Cerebellar cortex (tissue), 1 donor: ENCODE measurements around the gene KRTAP5-8.
"Not testable (repeated sequence)": the region's sequence is repeated elsewhere in the genome, so short reads cannot be mapped to it uniquely, and the experiment has no call there.

ENCODE experiments used
- DNase-seq: peaks from one replicate; pipeline ENCODE4 v3.0.0-alpha.2; 2015; ENCODE audit warnings: low spot score

The KRTAP5-8 gene, protein sequence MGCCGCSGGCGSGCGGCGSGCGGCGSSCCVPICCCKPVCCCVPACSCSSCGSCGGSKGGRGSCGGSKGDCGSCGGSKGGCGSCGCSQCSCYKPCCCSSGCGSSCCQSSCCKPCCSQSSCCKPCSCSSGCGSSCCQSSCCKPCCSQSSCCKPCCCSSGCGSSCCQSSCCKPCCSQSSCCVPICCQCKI

DNA sequence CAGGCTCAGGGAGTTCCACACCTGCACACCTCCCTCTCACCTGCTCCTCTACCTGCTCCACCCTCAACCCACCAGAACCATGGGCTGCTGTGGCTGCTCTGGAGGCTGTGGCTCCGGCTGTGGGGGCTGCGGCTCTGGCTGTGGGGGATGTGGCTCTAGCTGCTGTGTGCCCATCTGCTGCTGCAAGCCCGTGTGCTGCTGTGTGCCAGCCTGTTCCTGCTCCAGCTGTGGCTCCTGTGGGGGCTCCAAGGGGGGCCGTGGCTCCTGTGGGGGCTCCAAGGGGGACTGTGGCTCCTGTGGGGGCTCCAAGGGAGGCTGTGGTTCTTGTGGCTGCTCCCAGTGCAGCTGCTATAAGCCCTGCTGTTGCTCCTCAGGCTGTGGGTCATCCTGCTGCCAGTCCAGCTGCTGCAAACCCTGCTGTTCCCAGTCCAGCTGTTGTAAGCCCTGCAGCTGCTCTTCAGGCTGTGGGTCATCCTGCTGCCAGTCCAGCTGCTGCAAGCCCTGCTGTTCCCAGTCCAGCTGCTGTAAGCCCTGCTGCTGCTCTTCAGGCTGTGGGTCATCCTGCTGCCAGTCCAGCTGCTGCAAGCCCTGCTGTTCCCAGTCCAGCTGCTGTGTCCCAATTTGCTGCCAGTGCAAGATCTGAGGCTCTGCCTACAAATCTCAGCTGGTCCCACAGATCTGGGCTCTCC is at the start of gene KRTAP5-8:
Gene KRTAP5-8, plus strand, starts transcription at position 49 of the 689 bp plus-strand sequence. Its CDS starts 31 bp downstream, at position 80.
- DNase-seq: not testable (repeated sequence)

DNA sequence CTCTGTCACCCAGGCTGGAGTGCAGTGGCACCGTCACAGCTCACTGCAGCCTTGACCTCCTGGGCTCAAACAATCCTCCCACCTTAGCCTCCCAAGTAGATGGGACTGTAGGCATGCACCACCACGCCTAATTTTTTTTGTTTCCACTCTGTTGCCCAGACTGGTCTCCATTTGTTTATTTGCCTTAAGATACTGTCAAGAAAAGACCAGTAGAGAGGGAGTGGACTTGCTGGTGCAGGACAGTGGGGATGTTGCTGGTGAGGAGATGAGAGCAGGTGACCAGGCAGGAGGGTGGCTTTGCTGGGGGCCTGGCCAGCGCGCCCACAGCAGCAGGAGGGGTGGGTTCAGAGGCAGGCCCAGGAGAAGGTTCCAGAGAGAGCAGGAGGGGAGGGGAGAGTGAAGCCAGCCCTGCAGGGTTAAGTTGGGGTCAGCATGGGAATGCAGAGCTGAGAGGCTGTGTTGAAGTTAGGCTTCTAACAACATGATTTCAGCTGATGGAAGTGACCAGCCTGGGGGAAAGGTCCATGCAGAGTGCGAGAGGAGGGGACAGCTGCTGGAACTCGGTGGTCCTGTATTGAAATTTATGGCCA is 49.0 kb upstream of the KRTAP5-8 start:
- DNase-seq: no peak

DNA sequence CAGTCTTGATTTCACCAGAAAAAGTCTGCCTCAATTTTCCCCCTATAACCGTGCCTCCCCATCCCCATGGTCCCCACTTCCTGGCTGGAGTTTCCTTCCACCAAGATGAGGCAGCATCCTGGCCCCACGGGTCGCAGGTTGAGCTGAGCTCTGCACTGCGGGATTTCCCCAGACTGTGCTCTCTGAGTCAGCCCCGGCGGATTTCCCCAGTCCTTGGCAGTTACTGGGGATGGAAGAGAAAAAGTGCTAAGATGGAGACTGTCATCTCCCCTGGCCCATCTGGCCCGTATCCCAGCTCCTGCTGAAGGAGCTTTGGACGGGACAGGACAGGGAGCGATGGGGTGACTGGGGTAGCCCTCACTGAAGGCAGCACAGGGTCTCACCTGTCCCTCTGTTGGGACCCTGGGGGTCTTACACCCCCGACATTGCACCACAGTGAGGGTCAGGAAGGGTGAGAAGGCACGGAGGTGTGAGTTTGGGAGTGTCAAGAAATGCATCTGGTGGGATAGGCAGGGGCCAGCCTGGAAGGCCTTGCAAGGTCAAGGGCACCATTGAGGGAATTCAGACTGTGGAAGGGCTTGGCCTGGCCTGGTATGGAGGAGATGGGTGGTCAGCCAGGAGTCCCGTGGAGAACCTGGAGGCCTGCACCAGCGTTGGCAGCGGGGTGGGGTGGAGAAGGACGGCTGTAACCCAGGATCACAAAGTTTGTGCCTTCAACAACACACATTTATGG is 48.3 kb upstream of the KRTAP5-8 start:
- no peak for DNase-seq

GRCh38 chr11:71490044-71490730 is 47.6 kb upstream of the KRTAP5-8 start:
- DNase-seq: no peak

DNA sequence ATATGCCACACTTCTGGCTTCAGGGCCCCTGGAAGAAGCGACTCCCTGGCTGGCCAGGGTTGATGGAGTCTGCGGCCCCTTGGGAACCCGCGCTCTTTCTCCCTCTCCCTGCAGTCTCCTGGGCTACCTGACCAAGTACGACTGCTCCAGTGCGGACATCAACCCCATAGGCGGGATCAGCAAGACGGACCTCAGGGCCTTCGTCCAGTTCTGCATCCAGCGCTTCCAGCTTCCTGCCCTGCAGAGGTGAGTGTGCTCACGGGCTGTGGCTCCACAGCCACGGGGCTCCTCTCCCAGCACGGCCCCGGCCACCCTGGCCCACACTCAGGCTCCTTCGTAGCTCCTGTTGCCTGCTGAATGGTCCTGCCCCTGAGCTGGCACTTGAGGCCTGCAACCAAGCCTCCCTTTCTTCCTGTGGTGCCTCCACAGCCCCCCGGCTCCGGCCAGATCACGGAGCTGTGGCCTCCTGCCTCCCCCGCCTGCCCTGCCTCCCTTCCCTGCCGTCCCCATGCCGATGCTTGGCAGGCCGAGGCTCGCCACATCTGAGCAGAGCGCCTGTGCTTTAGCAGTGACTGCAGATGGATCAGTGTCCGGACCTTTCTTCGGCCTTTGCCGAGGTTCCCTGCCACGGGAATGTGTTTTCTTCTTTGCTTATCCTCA is 47.0 kb upstream of the KRTAP5-8 start:
- DNase-seq: no peak

DNA sequence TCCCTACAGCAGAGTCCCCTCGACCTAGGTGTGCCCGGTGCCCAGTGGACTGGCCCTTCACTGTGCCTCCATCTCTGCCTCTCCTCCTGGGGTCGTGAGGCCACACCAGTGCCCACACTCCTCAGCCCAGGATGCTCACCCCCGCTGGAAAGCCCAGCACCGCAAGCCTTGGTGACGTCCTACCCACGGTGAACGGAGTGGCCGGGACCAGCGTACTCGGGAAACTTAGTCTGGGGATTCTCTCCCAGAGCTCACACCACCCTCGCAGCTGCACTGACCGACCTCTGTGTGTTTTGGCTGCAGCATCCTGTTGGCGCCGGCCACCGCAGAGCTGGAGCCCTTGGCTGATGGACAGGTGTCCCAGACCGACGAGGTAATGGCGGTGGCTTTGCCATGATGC is 46.3 kb upstream of the KRTAP5-8 start:
- no peak for DNase-seq

DNA sequence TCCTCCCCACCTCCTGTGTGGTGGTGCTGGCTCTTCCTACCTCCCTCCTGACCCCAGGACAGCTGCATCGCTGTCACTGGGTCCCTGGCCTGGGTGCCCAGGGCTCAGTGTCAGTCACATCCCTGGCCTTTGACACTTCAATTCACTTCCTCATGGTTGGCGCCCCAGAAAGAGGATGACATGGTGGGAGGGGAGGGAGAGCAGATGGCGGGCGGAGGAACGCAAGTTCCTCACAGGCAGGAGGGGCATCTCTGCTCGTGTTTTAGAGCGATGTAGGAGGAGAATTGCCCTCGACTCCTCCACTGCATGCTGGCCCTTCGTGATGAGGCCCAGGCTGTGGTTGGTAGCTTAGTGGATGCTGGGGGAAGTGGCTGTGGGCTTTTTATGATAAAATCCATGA is 45.9 kb upstream of the KRTAP5-8 start:
- no peak for DNase-seq

DNA sequence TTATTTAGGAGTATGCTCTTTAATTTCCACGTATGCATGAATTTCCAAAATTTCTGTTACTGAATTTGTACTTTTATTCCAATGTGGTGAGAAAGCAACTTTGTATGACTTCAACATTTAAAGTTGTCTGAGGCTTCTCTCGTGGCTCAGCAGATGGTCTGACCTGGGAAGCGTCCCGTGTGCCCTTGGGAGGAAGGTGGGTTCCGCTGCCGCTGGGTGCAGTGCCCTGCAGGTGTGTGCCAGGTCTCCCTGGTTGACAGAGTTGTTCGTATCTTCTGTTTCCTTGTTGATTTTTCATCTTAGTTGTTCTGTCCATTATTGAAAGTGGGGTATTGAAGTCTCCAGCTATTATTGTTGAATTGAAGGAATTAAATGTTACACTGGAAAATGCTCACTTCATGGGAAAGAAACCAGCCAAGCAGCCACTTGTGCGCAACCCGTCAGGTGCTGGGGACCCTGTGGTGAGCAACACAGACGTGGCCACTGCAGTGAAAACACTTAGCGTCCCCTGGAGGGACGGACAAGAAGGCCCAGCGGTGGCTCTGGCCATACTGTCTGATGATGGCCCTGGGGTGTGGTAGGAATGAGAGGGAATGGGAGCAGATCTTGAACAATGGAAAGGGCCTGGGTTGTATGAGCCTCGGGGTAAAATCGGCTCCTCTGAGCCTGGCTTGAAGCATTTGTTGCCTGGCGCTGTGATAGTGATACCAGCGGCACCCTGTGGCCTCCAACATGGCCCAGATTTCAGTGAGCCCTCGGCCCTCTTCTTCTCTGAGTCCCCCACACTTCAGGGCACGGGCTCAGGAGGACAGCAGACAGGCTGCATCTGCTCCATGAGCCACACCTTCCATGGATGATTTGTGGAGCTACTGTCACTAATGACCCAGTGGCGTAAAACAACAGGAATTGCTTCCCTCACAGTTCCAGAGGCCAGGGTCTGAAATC is 42.3 kb upstream of the KRTAP5-8 start:
- no peak for DNase-seq

- DNase-seq: no peak
Observed at GRCh38 chr11:71496421-71496820, 41.4 kb upstream of the KRTAP5-8 start.

DNA sequence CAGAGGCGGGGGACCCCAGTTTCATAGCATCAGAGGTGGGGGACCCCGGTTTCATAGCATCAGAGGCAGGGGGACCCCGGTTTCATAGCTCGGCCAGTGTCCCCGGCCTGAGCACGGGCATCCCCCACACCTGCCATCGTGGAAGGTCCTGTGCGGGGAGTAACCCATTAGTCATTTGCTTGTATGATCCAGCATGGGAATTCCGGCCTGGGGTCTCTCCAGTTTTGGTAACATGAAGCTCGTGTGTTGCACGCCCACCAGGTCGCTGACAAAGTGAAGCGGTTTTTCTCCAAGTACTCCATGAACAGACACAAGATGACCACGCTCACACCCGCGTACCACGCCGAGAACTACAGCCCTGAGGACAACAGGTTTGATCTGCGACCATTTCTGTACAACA is 39.7 kb upstream of the KRTAP5-8 start:
- no peak for DNase-seq

DNA sequence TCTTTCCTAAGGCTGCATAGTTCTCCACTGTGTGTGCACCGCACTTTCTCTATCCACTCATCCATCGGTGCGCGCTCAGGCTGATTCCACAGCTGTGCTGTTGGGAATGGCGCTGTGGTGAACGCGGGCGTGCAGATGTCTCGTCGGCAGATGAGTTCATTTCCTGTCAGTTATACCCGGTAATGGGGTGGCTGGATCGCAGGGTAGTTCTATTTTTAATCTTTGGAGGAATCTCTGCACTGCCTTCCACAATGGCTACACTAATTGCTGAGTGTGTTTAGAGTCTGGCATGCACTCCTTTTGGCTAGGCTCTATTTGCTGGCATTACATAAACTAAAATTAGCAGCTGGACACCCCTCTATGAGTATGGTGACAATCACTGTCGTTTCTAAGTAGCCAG is 38.7 kb upstream of the KRTAP5-8 start:
- no peak for DNase-seq

GRCh38 chr11:71499546-71499945 is 38.3 kb upstream of the KRTAP5-8 start:
- no peak for DNase-seq

DNA sequence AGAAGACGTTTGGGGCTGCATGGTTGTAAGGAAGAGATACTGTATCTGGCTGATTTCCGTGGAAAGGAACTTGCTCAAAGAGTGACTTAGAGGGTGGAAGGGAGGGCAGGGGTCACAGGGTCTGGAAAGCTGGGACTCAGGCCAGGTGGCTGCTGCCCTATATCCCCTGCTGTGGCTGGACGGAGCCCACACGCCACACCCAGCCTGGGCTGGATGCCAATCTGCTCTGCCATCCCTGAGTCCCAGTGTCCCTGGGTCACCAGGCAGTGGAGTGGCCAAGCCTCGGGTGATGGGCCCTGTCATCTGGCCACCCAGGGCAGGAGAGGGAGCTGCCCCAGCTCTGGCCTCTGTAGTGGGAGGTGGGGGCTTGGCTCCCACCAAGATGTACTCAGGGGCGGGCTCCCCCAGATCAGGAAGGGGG is 37.2 kb upstream of the KRTAP5-8 start:
- peak; percentile 0 for DNase-seq

DNA sequence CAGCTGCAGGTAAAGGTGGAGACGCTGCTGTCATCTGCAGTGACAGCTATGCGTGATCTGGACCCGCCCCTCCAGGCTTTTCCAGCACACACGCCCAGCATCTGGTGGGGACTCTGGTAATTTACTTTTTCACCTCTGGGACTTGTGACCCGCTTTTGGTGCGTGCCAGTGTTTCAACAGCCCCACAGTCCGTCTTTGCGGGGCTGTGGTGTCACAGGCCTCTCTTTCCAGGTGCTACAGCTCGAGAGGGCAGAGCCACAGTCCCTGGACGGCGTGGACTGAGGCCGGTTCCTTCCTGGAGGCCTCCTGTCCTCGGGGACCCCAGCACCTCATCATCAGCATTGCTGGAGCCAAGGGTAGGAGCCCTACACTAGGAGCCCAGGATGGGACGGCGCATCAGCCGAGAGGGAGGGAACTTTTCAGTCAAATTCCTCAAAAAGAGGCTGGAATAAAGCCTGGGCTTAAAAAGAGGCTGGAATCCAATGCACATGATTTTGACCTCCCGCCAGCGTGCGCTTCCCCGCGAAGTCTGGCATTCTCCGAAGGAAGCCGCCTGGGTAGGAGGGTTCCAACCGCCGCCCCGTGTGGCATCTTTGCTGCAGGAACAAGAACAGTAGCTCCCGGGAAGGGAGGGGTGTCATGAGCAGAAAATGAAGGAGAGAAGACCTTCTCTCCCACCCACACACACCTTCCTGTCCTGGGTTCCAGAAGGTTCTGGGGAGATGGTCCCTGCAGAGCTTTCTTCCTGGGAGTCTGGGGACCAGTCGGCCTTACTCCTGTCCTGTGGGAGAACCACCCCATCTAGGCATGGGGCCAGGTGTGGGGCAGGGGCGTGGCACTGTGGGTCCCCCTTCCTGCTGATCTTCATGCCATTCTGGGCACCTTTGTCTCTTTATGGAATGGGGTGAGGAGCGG is 36.5 kb upstream of the KRTAP5-8 start:
- no peak for DNase-seq

DNA sequence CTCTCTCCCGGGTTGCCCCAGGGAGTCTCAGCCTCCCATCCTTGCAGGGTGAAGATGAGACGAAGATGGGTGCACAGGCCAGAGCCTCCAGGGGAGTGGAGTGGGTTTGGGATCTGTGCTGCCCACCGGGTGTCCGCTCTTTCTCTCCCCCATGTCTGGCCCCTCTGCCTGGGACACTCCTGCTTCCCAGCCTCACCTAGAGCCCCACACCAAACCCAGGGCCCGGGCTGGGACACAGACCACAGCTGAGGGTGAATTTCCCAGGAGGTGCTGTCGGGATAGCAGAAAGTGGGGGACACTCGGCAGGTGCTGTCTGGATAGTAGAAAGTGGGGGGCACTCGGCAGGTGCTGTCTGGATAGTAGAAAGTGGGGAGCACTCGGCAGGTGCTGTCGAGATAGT is 35.8 kb upstream of the KRTAP5-8 start:
- no peak for DNase-seq

- DNase-seq: no peak
Observed at GRCh38 chr11:71502871-71503435, 34.9 kb upstream of the KRTAP5-8 start.

- DNase-seq: no peak
Observed at GRCh38 chr11:71504531-71504930, 33.3 kb upstream of the KRTAP5-8 start.

DNA sequence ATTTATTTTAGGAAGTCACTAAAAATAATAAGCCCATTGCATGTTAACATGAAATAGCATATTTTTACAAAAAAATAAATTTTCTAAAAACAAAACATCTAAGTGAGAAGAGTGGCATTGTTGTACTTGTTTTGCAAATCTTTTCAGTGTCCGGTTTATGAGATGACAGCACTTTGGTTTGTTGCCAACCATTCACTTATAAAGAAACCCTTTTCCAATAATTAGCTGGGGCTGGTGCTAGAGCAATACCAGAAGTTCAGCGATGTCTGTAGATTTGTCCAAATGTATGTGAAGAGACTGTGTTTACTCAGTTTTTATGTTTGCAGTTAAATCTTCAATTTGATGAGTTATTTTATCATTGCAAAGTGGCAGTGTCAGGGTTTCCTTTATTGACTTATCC is 32.8 kb upstream of the KRTAP5-8 start:
- no peak for DNase-seq

DNA sequence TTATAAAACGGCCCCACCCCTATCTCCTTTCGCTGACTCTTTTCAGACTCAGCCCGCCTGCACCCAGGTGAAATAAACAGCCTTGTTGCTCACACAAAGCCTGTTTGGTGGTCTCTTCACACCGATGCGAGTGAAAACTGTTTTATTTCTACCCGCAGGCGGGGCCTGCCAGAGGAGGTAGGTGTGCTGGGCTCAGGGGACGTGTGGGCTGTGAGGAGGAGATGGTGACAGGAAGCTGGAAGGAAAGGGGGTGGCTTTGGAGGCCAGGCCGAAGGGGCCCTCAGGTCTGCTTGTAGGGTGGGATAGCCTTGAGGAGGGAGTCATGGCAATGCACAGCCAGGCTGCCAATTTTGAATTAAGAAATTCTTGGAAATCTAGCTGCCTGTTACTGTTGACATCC is 32.0 kb upstream of the KRTAP5-8 start:
- no peak for DNase-seq
